Activated CD4-positive, CD25-positive, alpha-beta regulatory T cell (primary cell): ENCODE results near the gene KRTAP9-7.
"Not testable (repeated sequence)": the region's sequence is repeated elsewhere in the genome, so short reads cannot be mapped to it uniquely, and the experiment has no call there.

ENCODE experiments used
- DNase-seq, 4 experiments: peaks; one replicate each; lab custom pipeline; 2025; lab: John Stamatoyannopoulos, UW

Gene KRTAP9-7, protein sequence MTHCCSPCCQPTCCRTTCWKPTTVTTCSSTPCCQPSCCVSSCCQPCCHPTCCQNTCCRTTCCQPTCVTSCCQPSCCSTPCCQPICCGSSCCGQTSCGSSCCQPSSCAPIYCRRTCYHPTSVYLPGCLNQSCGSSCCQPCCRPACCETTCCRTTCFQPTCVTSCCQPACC

DNA sequence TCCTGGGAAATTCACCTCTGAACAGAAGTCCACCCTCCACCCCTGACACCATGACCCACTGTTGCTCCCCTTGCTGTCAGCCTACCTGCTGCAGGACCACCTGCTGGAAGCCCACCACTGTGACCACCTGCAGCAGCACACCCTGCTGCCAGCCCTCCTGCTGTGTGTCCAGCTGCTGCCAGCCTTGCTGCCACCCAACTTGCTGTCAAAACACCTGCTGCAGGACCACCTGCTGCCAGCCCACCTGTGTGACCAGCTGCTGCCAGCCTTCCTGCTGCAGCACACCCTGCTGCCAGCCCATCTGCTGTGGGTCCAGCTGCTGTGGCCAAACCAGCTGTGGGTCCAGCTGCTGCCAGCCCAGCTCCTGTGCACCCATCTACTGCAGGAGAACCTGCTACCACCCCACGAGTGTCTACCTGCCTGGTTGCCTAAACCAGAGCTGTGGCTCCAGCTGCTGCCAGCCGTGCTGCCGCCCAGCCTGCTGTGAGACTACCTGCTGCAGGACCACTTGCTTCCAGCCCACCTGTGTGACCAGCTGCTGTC lies at the start of gene KRTAP9-7:
KRTAP9-7 (plus strand) TSS at position 51 of the 543 bp plus-strand sequence; CDS start at position 51, 0 bp downstream.
- DNase-seq = not testable (repeated sequence)

DNA sequence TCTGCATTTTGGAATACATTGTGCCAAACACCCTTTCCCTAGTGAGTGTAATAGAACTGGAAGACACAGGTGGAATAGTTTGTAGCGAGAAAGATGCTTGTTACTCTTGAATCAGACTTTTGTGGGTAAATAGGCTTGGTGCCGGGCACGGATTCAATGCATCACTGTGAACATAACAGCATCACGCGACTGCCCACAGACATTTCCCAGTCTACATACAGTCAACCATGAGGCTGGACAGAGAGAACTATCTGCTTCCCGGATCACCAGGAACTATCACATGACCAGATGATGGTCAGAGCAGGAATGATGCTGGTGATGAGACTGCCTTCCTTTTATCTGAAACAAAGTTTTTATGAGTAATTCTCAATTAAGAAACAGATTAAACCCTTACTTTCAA lies 49.4 kb upstream of the KRTAP9-7 start:
- DNase-seq = no peak

DNA sequence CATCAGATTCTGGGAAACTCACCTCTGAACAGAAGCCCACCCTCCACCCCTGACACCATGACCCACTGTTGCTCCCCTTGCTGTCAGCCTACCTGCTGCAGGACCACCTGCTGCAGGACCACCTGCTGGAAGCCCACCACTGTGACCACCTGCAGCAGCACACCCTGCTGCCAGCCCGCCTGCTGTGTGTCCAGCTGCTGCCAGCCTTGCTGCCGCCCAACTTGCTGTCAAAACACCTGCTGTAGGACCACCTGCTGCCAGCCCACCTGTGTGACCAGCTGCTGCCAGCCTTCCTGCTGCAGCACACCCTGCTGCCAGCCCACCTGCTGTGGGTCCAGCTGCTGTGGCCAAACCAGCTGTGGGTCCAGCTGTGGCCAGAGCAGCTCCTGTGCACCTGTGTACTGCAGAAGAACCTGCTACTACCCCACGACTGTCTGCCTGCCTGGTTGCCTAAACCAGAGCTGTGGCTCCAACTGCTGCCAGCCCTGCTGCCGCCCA lies 48.9 kb upstream of the KRTAP9-7 start, which contains the start of gene KRTAP9-2:
KRTAP9-2 (plus strand) TSS at position 51 of the 498 bp plus-strand sequence; CDS start at position 58, 7 bp downstream.
- not testable (repeated sequence) for DNase-seq

DNA sequence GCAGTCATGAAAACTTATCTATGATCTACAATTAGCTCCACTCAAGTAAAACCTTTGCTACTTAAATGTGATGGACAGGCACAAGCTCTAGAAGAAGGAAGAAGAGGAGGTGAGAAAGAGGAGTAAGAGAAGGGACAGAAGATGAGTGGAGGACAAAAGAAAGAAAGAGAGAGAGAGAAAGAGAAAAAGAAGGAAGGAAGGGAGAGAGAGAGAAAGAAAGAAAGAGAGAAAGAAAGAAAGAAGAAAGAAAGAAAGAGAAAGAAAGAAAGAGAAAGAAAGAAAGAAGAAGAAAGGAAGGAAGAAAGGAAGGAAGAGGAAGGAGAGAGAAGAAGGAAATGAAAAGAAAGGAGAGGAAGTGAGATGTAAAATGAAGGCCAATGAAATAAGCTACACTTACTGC lies 45.4 kb upstream of the KRTAP9-7 start:
- no peak for DNase-seq

DNA sequence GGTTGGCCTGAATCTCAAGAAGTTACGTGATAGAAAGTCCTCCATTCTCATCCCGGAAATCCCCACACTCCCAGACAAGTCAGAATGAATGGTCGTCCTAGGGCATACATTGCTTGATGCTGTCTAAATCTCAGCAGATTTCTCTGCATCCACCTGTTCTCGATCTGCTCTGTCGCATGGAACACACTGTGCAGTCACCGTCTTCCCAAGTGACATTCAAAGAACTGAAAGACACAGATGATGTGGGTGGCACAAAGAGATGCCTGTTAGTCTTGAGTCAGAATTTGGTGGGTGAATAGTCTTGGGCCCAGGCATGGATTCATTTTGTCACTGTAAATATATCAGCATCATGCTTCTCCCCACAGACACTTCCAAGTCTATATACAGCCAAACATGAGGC lies 43.8 kb upstream of the KRTAP9-7 start:
- no peak for DNase-seq

DNA sequence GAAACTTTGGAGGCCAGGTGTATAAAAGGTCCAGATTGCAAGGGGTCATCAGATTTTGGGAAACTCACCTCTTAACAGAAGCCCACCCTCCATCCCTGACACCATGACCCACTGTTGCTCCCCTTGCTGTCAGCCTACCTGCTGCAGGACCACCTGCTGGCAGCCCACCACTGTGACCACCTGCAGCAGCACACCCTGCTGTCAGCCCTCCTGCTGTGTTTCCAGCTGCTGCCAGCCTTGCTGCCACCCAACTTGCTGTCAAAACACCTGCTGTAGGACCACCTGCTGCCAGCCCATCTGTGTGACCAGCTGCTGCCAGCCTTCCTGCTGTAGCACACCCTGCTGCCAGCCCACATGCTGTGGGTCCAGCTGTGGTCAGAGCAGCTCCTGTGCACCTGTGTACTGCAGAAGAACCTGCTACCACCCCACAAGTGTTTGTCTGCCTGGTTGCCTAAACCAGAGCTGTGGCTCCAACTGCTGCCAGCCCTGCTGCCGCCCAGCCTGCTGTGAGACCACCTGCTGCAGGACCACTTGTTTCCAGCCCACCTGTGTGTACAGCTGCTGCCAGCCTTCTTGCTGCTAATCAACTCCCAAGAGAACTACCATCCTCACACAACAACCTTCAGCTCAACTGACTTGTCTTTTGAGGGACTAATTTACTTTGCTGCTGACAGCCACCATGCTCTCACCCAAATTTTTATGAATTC lies 42.9 kb upstream of the KRTAP9-7 start, which contains the start of gene KRTAP9-3:
KRTAP9-3 (plus strand) TSS at position 51 of the 707 bp plus-strand sequence; CDS start at position 104, 53 bp downstream.
- DNase-seq = not testable (repeated sequence)

DNA sequence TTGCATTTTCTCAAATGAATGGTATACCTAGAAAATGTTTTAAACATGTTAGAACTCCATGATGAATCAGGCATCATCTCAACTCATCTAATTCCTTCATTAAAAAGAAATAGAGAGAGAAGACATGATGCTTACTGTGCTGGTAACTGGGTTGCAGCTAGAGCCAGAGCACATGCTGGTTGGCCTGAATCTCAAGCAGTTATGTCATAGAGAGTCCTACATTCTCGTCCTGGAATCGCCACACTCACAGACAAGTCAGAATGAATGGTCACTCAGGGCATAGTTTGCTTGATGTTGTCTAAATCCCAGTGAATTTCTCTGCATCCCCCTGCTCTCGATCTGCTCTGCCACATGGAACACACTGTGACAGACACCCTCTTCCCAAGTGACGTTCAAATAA lies 38.4 kb upstream of the KRTAP9-7 start:
- not testable (repeated sequence) for DNase-seq

DNA sequence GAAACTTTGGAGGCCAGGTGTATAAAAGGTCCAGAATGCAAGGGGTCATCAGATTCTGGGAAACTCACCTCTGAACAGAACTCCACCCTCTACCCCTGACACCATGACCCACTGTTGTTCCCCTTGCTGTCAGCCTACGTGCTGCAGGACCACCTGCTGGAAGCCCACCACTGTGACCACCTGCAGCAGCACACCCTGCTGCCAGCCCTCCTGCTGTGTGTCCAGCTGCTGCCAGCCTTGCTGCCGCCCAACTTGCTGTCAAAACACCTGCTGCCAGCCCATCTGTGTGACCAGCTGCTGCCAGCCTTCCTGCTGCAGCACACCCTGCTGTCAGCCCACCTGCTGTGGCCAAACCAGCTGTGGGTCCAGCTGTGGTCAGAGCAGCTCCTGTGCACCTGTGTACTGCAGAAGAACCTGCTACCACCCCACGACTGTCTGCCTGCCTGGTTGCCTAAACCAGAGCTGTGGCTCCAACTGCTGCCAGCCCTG lies 37.5 kb upstream of the KRTAP9-7 start, which contains the start of gene KRTAP9-8:
KRTAP9-8 (plus strand) TSS at position 51 of the 489 bp plus-strand sequence; CDS start at position 104, 53 bp downstream.
- not testable (repeated sequence) for DNase-seq

DNA sequence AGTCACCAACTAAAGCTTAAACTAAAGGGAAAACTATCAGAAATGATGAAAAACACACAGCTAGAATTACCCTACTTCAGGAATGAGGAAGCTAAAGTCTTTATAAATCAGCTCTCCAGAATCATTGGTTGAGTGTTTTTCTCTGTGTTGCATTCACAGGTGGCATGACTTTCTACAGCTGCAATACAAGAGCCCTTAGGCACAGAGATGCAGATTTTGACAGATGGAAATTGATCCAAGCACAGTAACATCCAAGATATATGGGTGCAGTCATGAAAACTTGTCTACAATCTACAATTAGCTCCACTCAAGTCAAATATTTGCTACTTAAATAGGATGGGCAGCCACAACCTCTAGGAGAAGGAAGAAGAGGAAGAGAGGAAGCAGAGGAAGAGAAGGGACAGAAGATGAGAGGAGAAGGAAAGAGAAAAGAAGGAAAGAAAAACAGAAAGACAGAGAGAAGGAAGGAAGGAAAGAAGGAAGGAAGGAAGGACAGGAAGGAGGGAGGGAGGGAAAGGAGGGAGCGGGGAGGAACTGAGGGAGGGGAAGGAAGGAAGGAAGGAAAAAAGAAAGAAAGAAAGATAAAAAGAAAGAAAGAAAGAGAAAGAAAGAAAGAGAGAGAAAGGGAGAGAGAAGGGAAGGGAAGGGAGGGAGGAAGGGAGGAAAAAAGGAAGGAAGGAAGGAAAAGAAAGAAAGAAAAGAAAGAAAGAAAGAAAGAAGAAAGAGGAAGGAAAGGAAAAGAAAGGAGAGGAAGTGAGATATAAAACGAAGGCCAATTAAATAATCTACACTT lies 28.3 kb upstream of the KRTAP9-7 start:
- DNase-seq = not testable (repeated sequence)

DNA sequence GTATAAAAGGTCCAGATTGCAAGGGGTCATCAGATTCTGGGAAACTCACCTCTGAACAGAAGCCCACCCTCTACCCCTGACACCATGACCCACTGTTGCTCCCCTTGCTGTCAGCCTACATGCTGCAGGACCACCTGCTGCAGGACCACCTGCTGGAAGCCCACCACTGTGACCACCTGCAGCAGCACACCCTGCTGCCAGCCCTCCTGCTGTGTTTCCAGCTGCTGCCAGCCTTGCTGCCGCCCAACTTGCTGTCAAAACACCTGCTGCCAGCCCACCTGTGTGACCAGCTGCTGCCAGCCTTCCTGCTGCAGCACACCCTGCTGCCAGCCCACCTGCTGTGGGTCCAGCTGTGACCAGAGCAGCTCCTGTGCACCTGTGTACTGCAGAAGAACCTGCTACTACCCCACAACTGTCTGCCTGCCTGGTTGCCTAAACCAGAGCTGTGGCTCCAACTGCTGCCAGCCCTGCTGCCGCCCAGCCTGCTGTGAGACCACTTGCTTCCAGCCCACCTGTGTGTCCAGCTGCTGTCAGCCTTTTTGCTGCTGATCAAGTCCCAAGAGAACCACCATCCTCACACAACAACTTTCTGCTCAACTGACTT lies 25.8 kb upstream of the KRTAP9-7 start, which contains the start of gene KRTAP9-4:
KRTAP9-4 (plus strand) TSS at position 51 of the 604 bp plus-strand sequence; CDS start at position 85, 34 bp downstream.
- not testable (repeated sequence) for DNase-seq

DNA sequence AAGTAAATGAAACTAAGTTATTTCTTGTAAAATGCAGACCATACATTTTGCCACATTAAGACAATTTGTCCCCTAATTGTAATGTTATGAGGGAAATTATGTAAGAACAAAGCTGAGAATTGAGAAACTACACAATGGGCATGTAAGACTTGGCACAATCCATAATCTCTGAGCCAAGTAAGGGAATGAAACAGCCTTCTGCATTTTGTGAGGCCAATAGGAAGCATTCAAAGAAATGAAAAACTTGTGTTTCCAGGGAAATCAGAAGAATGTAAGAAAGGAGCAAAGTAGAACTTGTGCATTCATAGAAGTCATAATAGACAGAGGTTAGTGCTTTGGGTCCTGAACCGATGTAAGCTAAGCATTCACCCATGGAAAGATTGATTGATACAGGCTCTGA lies 24.2 kb upstream of the KRTAP9-7 start:
- DNase-seq = no peak

DNA sequence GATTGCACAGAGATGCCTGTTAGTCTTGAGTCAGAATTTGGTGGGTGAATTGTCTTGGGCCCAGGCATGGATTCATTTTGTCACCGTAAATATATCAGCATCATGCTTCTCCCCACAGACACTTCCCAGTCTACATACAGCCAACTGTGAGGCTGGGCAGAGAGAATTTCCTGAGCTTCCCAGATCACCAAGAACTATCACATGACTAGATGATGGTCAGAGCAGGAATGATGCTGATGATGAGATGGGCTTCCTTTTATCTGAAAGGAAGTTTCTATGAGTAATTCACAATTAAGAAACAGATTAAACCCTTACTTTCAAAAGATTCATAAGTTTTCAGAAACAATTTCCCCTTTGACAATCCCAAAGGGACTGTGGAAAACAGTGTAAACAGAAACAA lies 20.6 kb upstream of the KRTAP9-7 start:
- no peak for DNase-seq

DNA sequence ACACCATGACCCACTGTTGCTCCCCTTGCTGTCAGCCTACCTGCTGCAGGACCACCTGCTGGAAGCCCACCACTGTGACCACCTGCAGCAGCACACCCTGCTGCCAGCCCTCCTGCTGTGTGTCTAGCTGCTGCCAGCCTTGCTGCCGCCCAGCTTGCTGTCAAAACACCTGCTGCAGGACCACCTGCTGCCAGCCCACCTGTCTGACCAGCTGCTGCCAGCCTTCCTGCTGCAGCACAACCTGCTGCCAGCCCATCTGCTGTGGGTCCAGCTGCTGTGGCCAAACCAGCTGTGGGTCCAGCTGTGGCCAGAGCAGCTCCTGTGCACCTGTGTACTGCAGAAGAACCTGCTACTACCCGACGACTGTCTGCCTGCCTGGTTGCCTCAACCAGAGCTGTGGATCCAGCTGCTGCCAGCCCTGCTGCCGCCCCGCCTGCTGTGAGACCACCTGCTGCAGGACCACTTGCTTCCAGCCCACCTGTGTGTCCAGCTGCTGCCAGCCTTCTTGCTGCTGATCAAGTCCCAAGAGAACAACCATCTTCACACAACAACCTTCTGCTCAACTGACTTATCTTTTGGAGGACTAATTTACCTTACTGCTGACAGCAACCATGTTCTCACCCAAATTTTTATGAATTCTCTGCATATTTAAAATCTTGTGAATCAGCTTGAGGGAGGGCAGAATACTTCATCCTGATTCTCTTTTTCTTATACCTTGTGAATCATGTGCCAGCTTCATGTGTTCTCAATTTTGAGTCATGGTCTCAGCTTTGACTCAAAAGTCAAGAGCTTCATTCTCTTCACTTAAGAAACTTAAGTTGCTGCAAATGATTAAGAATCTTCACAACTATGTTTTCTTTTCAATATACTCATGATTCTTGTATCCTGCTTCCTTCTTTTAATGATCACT lies 19.9 kb upstream of the KRTAP9-7 start, which contains the start of gene KRTAP9-9:
KRTAP9-9 (plus strand) TSS at position 4 of the 910 bp plus-strand sequence.
- not testable (repeated sequence) for DNase-seq

DNA sequence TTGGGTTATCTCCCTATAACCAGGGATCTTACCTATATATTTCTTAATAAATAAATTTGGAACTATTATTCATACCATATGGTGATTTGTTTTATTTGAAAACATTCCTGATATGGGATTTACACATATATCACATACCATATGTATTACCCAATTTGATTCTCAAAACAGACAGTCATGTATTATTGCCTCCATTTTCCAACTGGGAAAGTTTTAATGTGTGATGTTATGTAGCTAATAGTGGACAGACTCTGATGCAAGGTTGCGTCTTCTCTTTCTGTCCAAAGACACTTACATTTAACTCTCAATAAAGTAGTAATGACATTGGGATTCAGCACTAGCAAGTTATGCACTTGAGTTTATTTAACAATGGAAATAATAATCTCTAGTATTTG lies 19.2 kb upstream of the KRTAP9-7 start:
- no peak for DNase-seq

DNA sequence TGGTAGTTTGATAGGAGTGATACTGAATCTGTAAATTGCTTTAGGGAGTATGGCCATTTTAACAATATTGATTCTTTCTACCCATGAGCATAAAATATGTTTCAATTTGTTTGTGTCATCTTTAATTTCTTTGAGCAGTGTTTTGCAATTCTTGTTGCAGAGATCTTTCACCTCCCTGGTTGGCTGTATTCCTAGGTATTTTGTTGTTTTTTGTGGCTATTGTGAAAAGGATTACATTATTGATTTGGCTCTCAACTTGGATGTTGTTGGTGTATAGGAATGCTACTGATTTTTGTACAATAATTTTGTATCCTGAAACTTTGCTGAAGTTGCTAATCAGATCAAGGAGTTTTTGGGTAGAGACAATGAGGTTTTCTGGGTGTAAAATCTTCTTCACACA lies 17.1 kb upstream of the KRTAP9-7 start:
- no peak for DNase-seq

DNA sequence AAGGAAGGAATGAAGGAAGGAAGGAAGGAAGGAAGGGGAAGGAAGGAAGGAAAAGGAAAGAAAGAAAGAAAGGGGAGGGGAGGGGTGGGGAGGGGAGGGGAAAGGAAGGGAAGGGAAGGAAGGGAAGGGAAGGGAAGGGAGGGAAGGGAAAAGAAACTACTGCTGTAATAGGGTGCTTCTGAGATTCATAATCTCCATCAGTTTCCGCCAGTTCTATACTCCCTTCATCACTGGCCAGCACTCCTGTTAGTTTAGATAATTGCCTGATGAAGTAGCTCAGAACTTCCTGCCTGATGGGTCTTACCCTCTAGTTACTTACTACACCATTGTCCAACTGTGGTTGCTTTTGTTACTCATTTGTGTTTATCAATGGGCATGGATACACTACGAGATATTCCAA lies 12.3 kb upstream of the KRTAP9-7 start:
- no peak for DNase-seq

DNA sequence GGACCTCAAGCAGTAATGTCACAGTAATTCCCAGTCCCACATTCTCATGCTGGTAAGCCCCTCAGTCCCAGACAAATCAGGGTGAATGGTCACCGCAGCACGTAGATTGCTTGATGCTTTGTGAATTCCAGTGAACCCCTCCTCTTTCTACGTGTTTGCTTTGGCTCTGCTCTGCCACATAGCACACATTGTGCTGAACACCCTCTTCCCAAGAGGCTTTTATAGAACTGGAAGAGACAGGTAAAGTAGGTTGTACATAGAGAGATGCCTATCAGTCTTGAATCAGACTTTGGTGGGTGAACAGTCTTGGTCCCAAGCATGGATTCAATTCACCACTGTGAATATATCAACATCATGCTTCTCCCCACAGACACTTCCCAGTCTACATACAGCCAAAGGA lies 10.9 kb upstream of the KRTAP9-7 start:
- no peak for DNase-seq

DNA sequence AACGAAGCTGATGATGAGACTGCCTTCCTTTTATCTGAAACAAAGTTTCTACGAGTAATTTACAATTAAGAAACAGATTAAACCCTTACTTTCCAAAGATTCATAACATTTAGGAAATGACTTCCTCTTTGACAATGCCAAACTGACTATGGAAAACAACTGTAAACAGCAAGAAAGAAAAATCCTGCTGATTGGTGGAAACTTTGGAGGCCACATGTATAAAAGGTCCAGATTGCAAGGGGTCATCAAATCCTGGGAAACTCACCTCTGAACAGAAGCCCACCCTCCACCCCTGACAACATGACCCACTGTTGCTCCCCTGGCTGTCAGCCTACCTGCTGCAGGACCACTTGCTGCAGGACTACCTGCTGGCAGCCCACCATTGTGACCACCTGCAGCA lies 10.4 kb upstream of the KRTAP9-7 start, which contains the start of gene KRTAP9-6:
KRTAP9-6 (plus strand) TSS at position 301 of the 400 bp plus-strand sequence; CDS start at position 301, 0 bp downstream.
- no peak for DNase-seq

DNA sequence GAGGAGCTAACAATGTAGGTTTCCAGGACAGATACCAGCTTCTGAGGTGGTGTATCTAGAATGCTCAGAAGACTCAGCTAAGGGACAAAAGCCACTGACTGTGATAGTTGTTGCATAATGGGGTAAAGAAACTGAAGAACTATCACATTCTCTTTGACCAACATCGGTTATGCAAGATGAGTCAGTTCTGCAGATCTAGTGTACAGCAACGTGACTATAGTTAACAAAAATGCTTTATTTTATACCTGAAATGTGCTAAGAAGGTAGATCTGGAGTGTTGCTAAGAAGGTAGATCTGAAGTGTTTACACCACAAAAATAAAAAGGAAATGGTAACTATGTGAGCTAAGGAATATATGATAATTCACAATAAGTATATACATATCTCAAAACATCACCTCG lies 7.8 kb upstream of the KRTAP9-7 start:
- DNase-seq = no peak

DNA sequence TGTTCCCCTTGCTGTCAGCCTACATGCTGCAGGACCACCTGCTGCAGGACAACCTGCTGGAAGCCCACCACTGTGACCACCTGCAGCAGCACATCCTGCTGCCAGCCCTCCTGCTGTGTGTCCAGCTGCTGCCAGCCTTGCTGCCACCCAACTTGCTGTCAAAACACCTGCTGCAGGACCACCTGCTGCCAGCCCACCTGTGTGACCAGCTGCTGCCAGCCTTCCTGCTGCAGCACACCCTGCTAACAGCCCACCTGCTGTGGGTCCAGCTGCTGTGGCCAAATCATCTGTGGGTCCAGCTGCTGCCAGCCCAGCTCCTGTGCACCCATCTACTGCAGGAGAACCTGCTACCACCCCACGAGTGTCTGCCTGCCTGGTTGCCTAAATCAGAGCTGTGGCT lies 4.2 kb upstream of the KRTAP9-7 start:
- not testable (repeated sequence) for DNase-seq
